SH-SY5Y (cell line): ENCODE data around the gene NDUFS7.

Experiments used
- GATA2 ChIP-seq: IDR thresholded peaks from 2 replicates; pipeline ENCODE4 v1.6.1; 2011; ENCODE audit warnings: mild to moderate bottlenecking, low read depth, low read length
- GATA3 ChIP-seq: IDR thresholded peaks from 2 replicates; pipeline ENCODE4 v1.6.1; 2011; ENCODE audit warnings: low read depth, mild to moderate bottlenecking, low read length, moderate library complexity

GRCh38 chr19:1394252-1395193 lies 10.8 kb downstream of the NDUFS7 start:
- no peak for TF ChIP-seq GATA2
- no peak for TF ChIP-seq GATA3
